GM23338 (cell line): ENCODE data around the gene SAAL1. TPM values are rescaled to one million over a fixed set of nuclear protein-coding genes. Genes with fewer than 3 reads are reported as not detected.

Source experiments
- ATAC-seq: fragments of 200-7000 bp; cut with Tn5 transposase; 3 replicates; pipeline ENCODE4 v1.9.1; 2020
- DNase-seq: peaks from one replicate; pipeline ENCODE4 v3.0.0-alpha.2; 2015; ENCODE audit warnings: low spot score
- H2AFZ ChIP-seq: fragments of 200-600 bp; sonication (generic); 2 replicates; pipeline ENCODE4 v1.8.0; 2016; ENCODE audit warnings: antibody characterized with exemption, mild to moderate bottlenecking, moderate library complexity
- H3F3A ChIP-seq: fragments of 200-600 bp; sonication (generic); replicated peaks from 2 replicates; pipeline ENCODE4 v1.8.0; 2017; ENCODE audit warnings: antibody characterized with exemption, mixed run types, low read depth
- H3K27ac ChIP-seq: fragments of 200-600 bp; sonication (generic); 2 replicates; pipeline ENCODE4 v1.6.1; 2016; ENCODE audit warnings: low read depth
- H3K27me3 ChIP-seq: fragments of 200-600 bp; sonication (generic); 2 replicates; pipeline ENCODE4 v1.8.0; 2016; ENCODE audit warnings: mild to moderate bottlenecking, mixed run types, moderate library complexity; ENCODE audit not compliant: insufficient read depth
- H3K36me3 ChIP-seq: fragments of 200-600 bp; sonication (generic); 2 replicates; pipeline ENCODE4 v1.8.0; 2016; ENCODE audit warnings: mild to moderate bottlenecking; ENCODE audit not compliant: insufficient read depth
- H3K4me1 ChIP-seq: fragments of 200-600 bp; sonication (generic); 2 replicates; pipeline ENCODE4 v1.8.0; 2016; ENCODE audit warnings: mild to moderate bottlenecking, moderate library complexity; ENCODE audit not compliant: insufficient read depth
- H3K4me2 ChIP-seq: fragments of 200-600 bp; sonication (generic); 2 replicates; pipeline ENCODE4 v1.7.1; 2017; ENCODE audit warnings: mixed run types
- H3K4me3 ChIP-seq: fragments of 200-600 bp; sonication (generic); 2 replicates; pipeline ENCODE4 v1.6.1; 2016; ENCODE audit warnings: mixed run types
- H3K79me2 ChIP-seq: fragments of 200-600 bp; sonication (generic); replicated peaks from 2 replicates; pipeline ENCODE4 v1.8.0; 2017; ENCODE audit warnings: mild to moderate bottlenecking; ENCODE audit not compliant: insufficient read depth
- H3K9me2 ChIP-seq: fragments of 200-600 bp; sonication (generic); 2 replicates; pipeline ENCODE4 v1.8.0; 2017; ENCODE audit not compliant: insufficient read depth
- H4K20me1 ChIP-seq: fragments of 200-600 bp; sonication (generic); replicated peaks from 2 replicates; pipeline ENCODE4 v1.8.0; 2017; ENCODE audit warnings: mild to moderate bottlenecking; ENCODE audit not compliant: insufficient read depth
- H3K27ac Mint-ChIP-seq: 2 replicates; pipeline ENCODE4 v1.8.0; 2020; ENCODE audit warnings: inconsistent platforms, mild to moderate bottlenecking, moderate library complexity, mixed read lengths
- H3K27me3 Mint-ChIP-seq: 3 replicates; pipeline ENCODE4 v1.8.0; 2022; ENCODE audit warnings: low read depth, mild to moderate bottlenecking, moderate library complexity, mixed read lengths, inconsistent platforms; ENCODE audit not compliant: insufficient read depth, poor library complexity
- H3K36me3 Mint-ChIP-seq: 3 replicates; pipeline ENCODE4 v1.8.0; 2021; ENCODE audit warnings: low read depth, mild to moderate bottlenecking, inconsistent platforms, moderate library complexity, mixed read lengths
- H3K4me1 Mint-ChIP-seq: 3 replicates; pipeline ENCODE4 v1.8.0; 2020; ENCODE audit warnings: mild to moderate bottlenecking, inconsistent platforms, mixed read lengths
- H3K4me3 Mint-ChIP-seq: 3 replicates; pipeline ENCODE4 v1.8.0; 2021; ENCODE audit warnings: moderate library complexity, mild to moderate bottlenecking, inconsistent platforms, mixed read lengths
- H3K9me3 Mint-ChIP-seq: 3 replicates; pipeline ENCODE4 v1.8.0; 2020; ENCODE audit warnings: moderate library complexity, mild to moderate bottlenecking, inconsistent platforms, mixed read lengths
- CREB1 ChIP-seq: fragments of 250-450 bp; sonication (Bioruptor Pico); IDR thresholded peaks from 2 replicates; pipeline ENCODE4 v1.5.0; 2020; ENCODE audit warnings: low read depth, mild to moderate bottlenecking, moderate library complexity
- CTCF ChIP-seq, 2 experiments: fragments of 200-600 bp in 1 of 2; sonication (generic) in 1 of 2; conservative IDR thresholded peaks; 2 replicates each; pipeline versions ENCODE4 v1.5.1 to v1.6.1; 2016 to 2017; ENCODE audit warnings: antibody characterized with exemption in 2 of 2, low read depth in 2 of 2, mild to moderate bottlenecking in 2 of 2, moderate library complexity in 1 of 2
- ETS1 ChIP-seq: IDR thresholded peaks from 2 replicates; pipeline ENCODE4 v1.6.1; 2016; ENCODE audit warnings: antibody characterized with exemption
- EZH2 ChIP-seq: fragments of 200-600 bp; sonication (generic); IDR thresholded peaks from one replicate; pipeline ENCODE4 v1.8.0; 2017; ENCODE audit warnings: antibody characterized with exemption, mild to moderate bottlenecking, low read depth; ENCODE audit not compliant: unreplicated experiment
- EZH2phosphoT487 ChIP-seq: fragments of 200-600 bp; sonication (generic); IDR thresholded peaks from one replicate; pipeline ENCODE4 v1.8.1; 2018; ENCODE audit warnings: antibody characterized with exemption; ENCODE audit not compliant: unreplicated experiment
- JUNB ChIP-seq: IDR thresholded peaks from one replicate; pipeline ENCODE4 v1.6.1; 2016; ENCODE audit warnings: antibody characterized with exemption; ENCODE audit not compliant: unreplicated experiment
- POLR2AphosphoS5 ChIP-seq: IDR thresholded peaks from 2 replicates; pipeline ENCODE4 v1.6.1; 2016; ENCODE audit warnings: antibody characterized with exemption, low read depth
- STAT1 ChIP-seq: IDR thresholded peaks from one replicate; pipeline ENCODE4 v1.6.1; 2016; ENCODE audit warnings: antibody characterized with exemption; ENCODE audit not compliant: unreplicated experiment
- ZNF114 ChIP-seq: fragments of 250-450 bp; sonication (Bioruptor Pico); IDR thresholded peaks from 2 replicates; pipeline ENCODE4 v1.5.0; 2020; ENCODE audit warnings: mild to moderate bottlenecking, moderate library complexity
- ZNF331 ChIP-seq: fragments of 250-450 bp; sonication (Bioruptor Pico); IDR thresholded peaks from 2 replicates; pipeline ENCODE4 v1.5.0; 2020; ENCODE audit warnings: low read depth, mild to moderate bottlenecking, moderate library complexity
- polyA plus RNA-seq: library from polyadenylated mRNA; unstranded; fragments of >200 nt; fragmentation: Nextera tagmentation; extraction: Ambion mirVana; gene quantifications from 2 replicates; pipeline ENCODE4 v1.2.1, GENCODE V29; 2016
- total RNA-seq: library from RNA; depleted of rRNA; stranded (reverse); fragments of >200 nt; shearing (Covaris generic); gene quantifications from 2 replicates; pipeline ENCODE4 v1.2.3, GENCODE V29; 2014
- TF ChIP-seq, protein P1 (sequence below): IDR thresholded peaks from one replicate; pipeline ENCODE4 v1.6.1; 2018; ENCODE audit warnings: antibody characterized with exemption; ENCODE audit not compliant: unreplicated experiment

The SAAL1 gene
- total and polyA plus RNA-seq, 2 experiments from 2014 or later = 45.9 to 61.0 TPM

DNA sequence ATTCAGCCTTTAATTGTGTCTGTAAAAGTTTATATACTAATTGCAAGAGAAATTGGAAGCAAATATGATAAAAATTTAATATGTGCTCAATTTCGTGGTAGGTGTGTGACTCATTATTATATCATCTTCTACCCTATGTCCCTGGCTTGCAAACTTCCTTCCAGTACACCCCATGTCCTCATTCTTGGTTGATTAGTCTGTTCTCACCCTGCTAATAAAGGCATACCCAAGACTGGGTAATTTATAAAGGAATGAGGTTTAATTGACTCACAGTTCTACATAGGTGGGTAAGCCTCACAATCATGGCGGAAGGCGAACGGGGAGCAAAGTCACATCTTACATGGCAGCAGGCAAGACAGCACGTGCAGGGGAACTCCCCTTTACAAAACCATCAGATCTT lies 38.4 kb upstream of the SAAL1 start (continued):
- TF ChIP-seq ETS1 (no peak), JUNB (no peak), CTCF (conservative IDR thresholded peaks at IDR 0.05; ENCODE audit: low read depth in 2 of 2) (no peak), EZH2 (no peak), ZNF114 (CRISPR knock-in tag) (no peak)

GRCh38 chr11:18140145-18140544 lies 34.3 kb upstream of the SAAL1 start:
- DNase-seq (no peak), ATAC-seq (no peak)
- Mint-ChIP-seq H3K9me3 (peaks cover 7% of the 10 kb centered on the region), H3K4me3 (no peak overlapping the region), H3K36me3 (peaks cover 3% of the 10 kb centered on the region; the same call in 1 of the 3 replicates), H3K27ac (no peak overlapping the region), H3K4me1 (peaks cover 10% of the 10 kb centered on the region), H3K27me3 (peaks cover 6% of the 10 kb centered on the region)
- Histone ChIP-seq H3K4me1 (peaks cover 2% of the 10 kb centered on the region), H3K79me2 (no peaks in the 10 kb centered on the region), H3K4me3 (no peak overlapping the region), H3K9me2 (no peaks in the 10 kb centered on the region), H3K27ac (no peak overlapping the region), H2AFZ (no peak overlapping the region), H3K36me3 (no peaks in the 10 kb centered on the region), H3K4me2 (no peak overlapping the region), H4K20me1 (no peaks in the 10 kb centered on the region), H3F3A (no peaks in the 10 kb centered on the region), H3K27me3 (no peaks in the 10 kb centered on the region)
- TF ChIP-seq, protein P1, sequence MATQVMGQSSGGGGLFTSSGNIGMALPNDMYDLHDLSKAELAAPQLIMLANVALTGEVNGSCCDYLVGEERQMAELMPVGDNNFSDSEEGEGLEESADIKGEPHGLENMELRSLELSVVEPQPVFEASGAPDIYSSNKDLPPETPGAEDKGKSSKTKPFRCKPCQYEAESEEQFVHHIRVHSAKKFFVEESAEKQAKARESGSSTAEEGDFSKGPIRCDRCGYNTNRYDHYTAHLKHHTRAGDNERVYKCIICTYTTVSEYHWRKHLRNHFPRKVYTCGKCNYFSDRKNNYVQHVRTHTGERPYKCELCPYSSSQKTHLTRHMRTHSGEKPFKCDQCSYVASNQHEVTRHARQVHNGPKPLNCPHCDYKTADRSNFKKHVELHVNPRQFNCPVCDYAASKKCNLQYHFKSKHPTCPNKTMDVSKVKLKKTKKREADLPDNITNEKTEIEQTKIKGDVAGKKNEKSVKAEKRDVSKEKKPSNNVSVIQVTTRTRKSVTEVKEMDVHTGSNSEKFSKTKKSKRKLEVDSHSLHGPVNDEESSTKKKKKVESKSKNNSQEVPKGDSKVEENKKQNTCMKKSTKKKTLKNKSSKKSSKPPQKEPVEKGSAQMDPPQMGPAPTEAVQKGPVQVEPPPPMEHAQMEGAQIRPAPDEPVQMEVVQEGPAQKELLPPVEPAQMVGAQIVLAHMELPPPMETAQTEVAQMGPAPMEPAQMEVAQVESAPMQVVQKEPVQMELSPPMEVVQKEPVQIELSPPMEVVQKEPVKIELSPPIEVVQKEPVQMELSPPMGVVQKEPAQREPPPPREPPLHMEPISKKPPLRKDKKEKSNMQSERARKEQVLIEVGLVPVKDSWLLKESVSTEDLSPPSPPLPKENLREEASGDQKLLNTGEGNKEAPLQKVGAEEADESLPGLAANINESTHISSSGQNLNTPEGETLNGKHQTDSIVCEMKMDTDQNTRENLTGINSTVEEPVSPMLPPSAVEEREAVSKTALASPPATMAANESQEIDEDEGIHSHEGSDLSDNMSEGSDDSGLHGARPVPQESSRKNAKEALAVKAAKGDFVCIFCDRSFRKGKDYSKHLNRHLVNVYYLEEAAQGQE = no peak
- TF ChIP-seq ETS1 = no peak
- no peak for TF ChIP-seq CTCF (conservative IDR thresholded peaks at IDR 0.05; ENCODE audit: low read depth in 2 of 2)
- TF ChIP-seq EZH2phosphoT487 = no peak
- TF ChIP-seq JUNB = no peak
- no peak for TF ChIP-seq ZNF331 (CRISPR knock-in tag)
- no peak for TF ChIP-seq ZNF114 (CRISPR knock-in tag)
- no peak for TF ChIP-seq STAT1
- no peak for TF ChIP-seq CREB1 (CRISPR knock-in tag)
- TF ChIP-seq POLR2AphosphoS5 = no peak
